Hepatocyte (in vitro differentiated cells): ENCODE data around the gene CCBE1. TPM values are rescaled to one million over a fixed set of nuclear protein-coding genes. Genes with fewer than 3 reads are reported as not detected.
"Not testable (repeated sequence)": the region's sequence is repeated elsewhere in the genome, so short reads cannot be mapped to it uniquely, and the experiment has no call there.

Experiments
- DNase-seq: peaks from one replicate; pipeline ENCODE4 v3.0.0-alpha.2; 2016; ENCODE audit warnings: low spot score
- H2AFZ ChIP-seq: fragments of 200-600 bp; sonication (generic); 2 replicates; pipeline ENCODE4 v1.6.0; 2016; ENCODE audit warnings: antibody characterized with exemption, mild to moderate bottlenecking
- H3K27ac ChIP-seq: fragments of 200-600 bp; sonication (generic); 2 replicates; pipeline ENCODE4 v1.5.1; 2016; ENCODE audit warnings: mild to moderate bottlenecking
- H3K27me3 ChIP-seq: fragments of 200-600 bp; sonication (generic); 2 replicates; pipeline ENCODE4 v1.6.1; 2016
- H3K36me3 ChIP-seq: fragments of 200-600 bp; sonication (generic); replicated peaks from 2 replicates; pipeline ENCODE4 v1.5.1; 2016; ENCODE audit warnings: low read depth; ENCODE audit not compliant: insufficient read depth
- H3K4me1 ChIP-seq: fragments of 200-600 bp; sonication (generic); 2 replicates; pipeline ENCODE4 v1.5.1; 2016; ENCODE audit warnings: mild to moderate bottlenecking, moderate library complexity; ENCODE audit not compliant: insufficient read depth
- H3K4me2 ChIP-seq: fragments of 200-600 bp; sonication (generic); 2 replicates; pipeline ENCODE4 v1.6.0; 2016
- H3K4me3 ChIP-seq: fragments of 200-600 bp; sonication (generic); 2 replicates; pipeline ENCODE4 v1.5.1; 2016; ENCODE audit warnings: mild to moderate bottlenecking
- H3K79me2 ChIP-seq: fragments of 200-600 bp; sonication (generic); 2 replicates; pipeline ENCODE4 v1.6.0; 2017; ENCODE audit warnings: mild to moderate bottlenecking
- H3K9me2 ChIP-seq: fragments of 200-600 bp; sonication (generic); replicated peaks from 2 replicates; pipeline ENCODE4 v1.6.0; 2017; ENCODE audit warnings: mild to moderate bottlenecking; ENCODE audit not compliant: insufficient read depth
- H3K9me3 ChIP-seq: fragments of 200-600 bp; sonication (generic); 2 replicates; pipeline ENCODE4 v1.5.1; 2016; ENCODE audit warnings: low read depth, mild to moderate bottlenecking
- H4K20me1 ChIP-seq: fragments of 200-600 bp; sonication (generic); 2 replicates; pipeline ENCODE4 v1.6.0; 2016; ENCODE audit warnings: mild to moderate bottlenecking; ENCODE audit not compliant: insufficient read depth, poor library complexity, severe bottlenecking
- CTCF ChIP-seq: fragments of 200-600 bp; sonication (generic); IDR thresholded peaks from 2 replicates; pipeline ENCODE4 v1.5.1; 2016; ENCODE audit warnings: antibody characterized with exemption, mild to moderate bottlenecking; ENCODE audit not compliant: poor library complexity
- EZH2 ChIP-seq: fragments of 200-600 bp; sonication (generic); IDR thresholded peaks from 2 replicates; pipeline ENCODE4 v1.6.1; 2016; ENCODE audit warnings: antibody characterized with exemption, mild to moderate bottlenecking, borderline replicate concordance
- EZH2phosphoT487 ChIP-seq: fragments of 200-600 bp; sonication (generic); IDR thresholded peaks from one replicate; pipeline ENCODE4 v1.6.1; 2018; ENCODE audit warnings: antibody characterized with exemption, mild to moderate bottlenecking, low read depth, moderate library complexity; ENCODE audit not compliant: unreplicated experiment, severe bottlenecking
- WGBS: methylation state at CpG from one replicate; pipeline ENCODE4 v1.1.6; 2016; ENCODE audit warnings: low lambda C conversion rate; ENCODE audit errors: missing lambda C conversion rate; 5-methylcytosine and 5-hydroxymethylcytosine counted together
- polyA plus RNA-seq: library from polyadenylated mRNA; unstranded; fragments of >200 nt; fragmentation: Nextera tagmentation; extraction: Ambion mirVana; gene quantifications from 2 replicates; pipeline ENCODE4 v1.2.1, GENCODE V29; 2016
- total RNA-seq: library from RNA; depleted of rRNA; stranded (reverse); fragments of >200 nt; gene quantifications from 2 replicates; pipeline ENCODE4 v1.2.3, GENCODE V29; 2014

CCBE1 gene
- total and polyA plus RNA-seq, 2 experiments from 2014 or later: 3.1 to 9.2 TPM

- H3K4me1 ChIP-seq: no peaks in the 10 kb centered on the region
- no peak for TF ChIP-seq EZH2phosphoT487
- TF ChIP-seq CTCF: no peak
- no peak for TF ChIP-seq EZH2
- no peak overlapping the region for H2AFZ ChIP-seq
- H3K36me3 ChIP-seq: no peaks in the 10 kb centered on the region
- no peak overlapping the region for H3K27ac ChIP-seq
- H3K27me3 ChIP-seq: peaks cover 30% of the 10 kb centered on the region
- H4K20me1 ChIP-seq: no peaks in the 10 kb centered on the region
- no peak overlapping the region for H3K4me2 ChIP-seq
- H3K79me2 ChIP-seq: no peaks in the 10 kb centered on the region
- no peaks in the 10 kb centered on the region for H3K9me3 ChIP-seq
- no peaks in the 10 kb centered on the region for H3K9me2 ChIP-seq
- WGBS: 93% methylated on average over 2 of the region's 2 CpGs
- DNase-seq: no peak
- H3K4me3 ChIP-seq: no peak overlapping the region
Observed at GRCh38 chr18:59717291-59717690, 20.1 kb upstream of the CCBE1 start.

- Histone ChIP-seq H3K4me3 (no peak overlapping the region), H3K9me2 (no peaks in the 10 kb centered on the region), H3K27me3 (peaks cover 25% of the 10 kb centered on the region), H4K20me1 (no peaks in the 10 kb centered on the region), H3K27ac (no peak overlapping the region), H3K79me2 (no peaks in the 10 kb centered on the region), H3K4me2 (no peak overlapping the region), H3K4me1 (no peaks in the 10 kb centered on the region), H3K9me3 (no peaks in the 10 kb centered on the region), H3K36me3 (no peaks in the 10 kb centered on the region), H2AFZ (no peak overlapping the region)
- TF ChIP-seq CTCF: no peak
- TF ChIP-seq EZH2phosphoT487: no peak
- TF ChIP-seq EZH2: no peak
- DNase-seq: no peak
- WGBS: 50% methylated on average over 2 of the region's 2 CpGs
Observed at GRCh38 chr18:59715966-59716369, 18.7 kb upstream of the CCBE1 start.

- Histone ChIP-seq H4K20me1 (no peaks in the 10 kb centered on the region), H3K4me2 (no peak overlapping the region), H3K27me3 (peaks cover 25% of the 10 kb centered on the region), H3K27ac (no peak overlapping the region), H3K4me3 (no peak overlapping the region), H3K4me1 (no peaks in the 10 kb centered on the region), H3K9me2 (no peaks in the 10 kb centered on the region), H3K36me3 (no peaks in the 10 kb centered on the region), H3K79me2 (no peaks in the 10 kb centered on the region), H2AFZ (no peak overlapping the region), H3K9me3 (no peaks in the 10 kb centered on the region)
- TF ChIP-seq CTCF (no peak), EZH2 (no peak), EZH2phosphoT487 (no peak)
- WGBS: 83% methylated on average over 7 of the region's 7 CpGs
- no peak for DNase-seq
Observed at GRCh38 chr18:59715445-59715844, 18.2 kb upstream of the CCBE1 start.

- DNase-seq, H3K79me2 ChIP-seq, H3K36me3 ChIP-seq, H3K27ac ChIP-seq, H2AFZ ChIP-seq, H3K4me3 ChIP-seq, H3K4me1 ChIP-seq, H4K20me1 ChIP-seq, H3K9me3 ChIP-seq, H3K9me2 ChIP-seq, H3K4me2 ChIP-seq: not testable (repeated sequence)
- 96% methylated on average over 16 of the region's 28 CpGs for WGBS
- H3K27me3 ChIP-seq: peaks cover 11% of the 10 kb centered on the region
Observed at GRCh38 chr18:59714096-59714495, 16.9 kb upstream of the CCBE1 start.
